Fibroblast of skin of left biceps (primary cell): ENCODE measurements around the gene SLC22A23.
A peak's percentile ranks its signal among the peaks of the same experiment; 100 is the strongest.

Experiments
- DNase-seq, 2 experiments: peaks; one replicate each; pipeline ENCODE4 v3.0.0-alpha.2; 2013; ENCODE audit warnings: low read depth in 2 of 2

Gene SLC22A23

GRCh38 chr6:3456898-3457709 is at the start of gene SLC22A23:
Gene SLC22A23, minus strand, starts transcription at chr6:3457050. Its CDS starts 491 bp downstream, at chr6:3456559.
- no peak for DNase-seq

- DNase-seq, result no peak
These were observed 49.4 kb upstream of the SLC22A23 start for GRCh38 chr6:3506200-3506599.

GRCh38 chr6:3504938-3505805 is 48.3 kb upstream of the SLC22A23 start:
- DNase-seq, result no peak

- DNase-seq, result no peak
These were observed 47.5 kb upstream of the SLC22A23 start for GRCh38 chr6:3504354-3504753.

- no peak for DNase-seq
These were observed 45.1 kb upstream of the SLC22A23 start for GRCh38 chr6:3501826-3502500.

- no peak for DNase-seq
These were observed 43.6 kb upstream of the SLC22A23 start for GRCh38 chr6:3500262-3501014.

- no peak for DNase-seq
These were observed 42.8 kb upstream of the SLC22A23 start for GRCh38 chr6:3499603-3500002.

- DNase-seq, result no peak
These were observed 39.5 kb upstream of the SLC22A23 start for GRCh38 chr6:3496395-3496794.

GRCh38 chr6:3494391-3495100 is 37.7 kb upstream of the SLC22A23 start:
- no peak for DNase-seq

GRCh38 chr6:3490625-3490980 is 33.8 kb upstream of the SLC22A23 start:
- DNase-seq, result peak in 1 of 2 experiments; percentile 61

GRCh38 chr6:3489961-3490624 is 33.2 kb upstream of the SLC22A23 start:
- no peak for DNase-seq

GRCh38 chr6:3489027-3489757 is 32.3 kb upstream of the SLC22A23 start:
- DNase-seq, result no peak

GRCh38 chr6:3484946-3485345 is 28.1 kb upstream of the SLC22A23 start:
- DNase-seq, result no peak

- peak; percentile 66 to 71 for DNase-seq
These were observed 27.3 kb upstream of the SLC22A23 start for GRCh38 chr6:3484192-3484591.

- DNase-seq, result no peak
These were observed 26.8 kb upstream of the SLC22A23 start for GRCh38 chr6:3483675-3484074.

GRCh38 chr6:3482869-3483268 is 26.0 kb upstream of the SLC22A23 start:
- no peak for DNase-seq

GRCh38 chr6:3481640-3482039 is 24.8 kb upstream of the SLC22A23 start:
- no peak for DNase-seq

GRCh38 chr6:3480009-3480408 is 23.2 kb upstream of the SLC22A23 start:
- no peak for DNase-seq

GRCh38 chr6:3473773-3474172 is 16.9 kb upstream of the SLC22A23 start:
- no peak for DNase-seq

- DNase-seq, result no peak
These were observed 14.9 kb upstream of the SLC22A23 start for GRCh38 chr6:3471711-3472110.
